GM12872 (cell line): ENCODE results near the gene PCDH9.

Source experiments
- TF ChIP-seq, protein P1 (sequence below): IDR thresholded peaks from 3 replicates; pipeline ENCODE4 v1.5.1; 2011; ENCODE audit warnings: low read depth, mild to moderate bottlenecking, low read length, moderate library complexity; ENCODE audit not compliant: insufficient read depth

The PCDH9 gene

DNA sequence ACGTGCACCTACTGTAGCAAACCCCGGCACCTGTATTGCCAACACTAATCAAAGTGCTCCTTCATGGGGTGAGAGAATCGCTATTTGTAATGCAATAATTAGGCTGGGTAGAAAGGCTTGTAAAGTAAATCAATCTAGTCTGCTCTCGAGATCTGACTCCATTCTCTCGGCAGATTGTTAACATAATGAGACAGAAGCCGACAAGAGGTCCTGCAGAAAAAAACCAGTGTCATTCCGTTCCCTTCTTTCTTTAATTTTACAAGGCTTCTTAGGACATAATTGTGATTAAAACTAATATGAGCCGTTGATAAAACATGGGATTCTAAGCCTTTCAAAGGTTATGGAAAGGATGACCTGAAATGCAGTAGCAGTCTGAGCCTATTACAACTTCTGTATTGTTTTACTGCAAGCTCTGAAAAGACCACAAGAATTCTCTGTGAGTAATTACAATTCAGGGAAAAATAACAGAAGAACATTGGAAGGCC, 530.0 kb downstream of the PCDH9 start:
- TF ChIP-seq, protein P1, sequence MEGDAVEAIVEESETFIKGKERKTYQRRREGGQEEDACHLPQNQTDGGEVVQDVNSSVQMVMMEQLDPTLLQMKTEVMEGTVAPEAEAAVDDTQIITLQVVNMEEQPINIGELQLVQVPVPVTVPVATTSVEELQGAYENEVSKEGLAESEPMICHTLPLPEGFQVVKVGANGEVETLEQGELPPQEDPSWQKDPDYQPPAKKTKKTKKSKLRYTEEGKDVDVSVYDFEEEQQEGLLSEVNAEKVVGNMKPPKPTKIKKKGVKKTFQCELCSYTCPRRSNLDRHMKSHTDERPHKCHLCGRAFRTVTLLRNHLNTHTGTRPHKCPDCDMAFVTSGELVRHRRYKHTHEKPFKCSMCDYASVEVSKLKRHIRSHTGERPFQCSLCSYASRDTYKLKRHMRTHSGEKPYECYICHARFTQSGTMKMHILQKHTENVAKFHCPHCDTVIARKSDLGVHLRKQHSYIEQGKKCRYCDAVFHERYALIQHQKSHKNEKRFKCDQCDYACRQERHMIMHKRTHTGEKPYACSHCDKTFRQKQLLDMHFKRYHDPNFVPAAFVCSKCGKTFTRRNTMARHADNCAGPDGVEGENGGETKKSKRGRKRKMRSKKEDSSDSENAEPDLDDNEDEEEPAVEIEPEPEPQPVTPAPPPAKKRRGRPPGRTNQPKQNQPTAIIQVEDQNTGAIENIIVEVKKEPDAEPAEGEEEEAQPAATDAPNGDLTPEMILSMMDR, result no peak

DNA sequence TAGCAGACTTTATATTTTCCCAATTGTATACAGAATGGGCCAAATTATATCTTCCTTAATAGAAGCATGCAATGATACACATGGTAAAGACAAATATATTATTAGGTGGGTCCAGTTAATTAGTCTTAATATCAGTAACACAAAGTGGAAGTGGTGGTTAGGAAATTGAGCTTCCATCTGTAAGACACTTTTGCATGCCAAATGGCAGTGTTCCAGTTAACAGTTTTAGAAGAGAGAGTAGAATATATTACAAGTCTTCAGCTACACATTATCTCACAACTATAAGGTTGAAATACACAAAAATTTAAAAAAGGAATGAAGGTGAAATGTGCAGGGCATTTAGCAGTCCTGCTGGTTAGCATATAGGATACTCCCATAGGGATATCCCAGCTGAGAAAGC, 536.5 kb downstream of the PCDH9 start:
- TF ChIP-seq, protein P1, result no peak

DNA sequence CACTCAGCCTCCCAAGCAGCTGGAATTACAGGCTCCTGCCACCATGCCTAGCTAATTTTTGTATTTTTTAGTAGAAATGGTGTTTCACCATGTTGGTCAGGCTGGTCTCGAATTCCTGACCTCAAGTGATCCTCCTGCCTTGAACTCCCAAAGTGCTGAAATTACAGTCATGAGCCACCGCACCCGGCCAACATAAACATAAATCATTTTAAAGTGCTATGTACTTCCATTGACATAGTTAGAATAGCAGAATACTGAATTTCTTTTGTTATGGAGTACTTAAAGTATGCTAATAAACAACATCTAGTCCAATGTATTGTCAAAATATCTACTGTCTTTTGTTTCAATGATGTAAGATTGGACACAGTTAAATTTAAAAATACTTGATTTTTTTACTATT, 539.0 kb downstream of the PCDH9 start:
- TF ChIP-seq, protein P1, result no peak

DNA sequence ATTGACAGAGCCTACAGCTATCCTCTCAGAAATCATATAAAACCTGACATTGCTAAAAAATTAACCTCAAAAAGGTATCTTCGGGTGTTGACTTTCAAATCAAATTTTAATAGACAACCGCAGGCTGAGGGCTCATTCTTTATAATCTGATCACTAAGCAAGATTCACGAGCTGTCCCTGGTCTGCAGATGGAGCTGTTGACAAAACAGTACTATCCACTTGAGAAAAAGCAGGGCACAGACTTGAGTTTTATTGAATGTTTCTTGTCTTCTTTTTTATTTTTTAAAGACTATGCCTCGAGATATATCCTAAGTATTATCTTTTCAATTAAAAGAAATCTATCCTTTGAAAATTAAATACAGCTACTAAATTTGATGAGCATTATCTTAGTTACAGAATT, 540.5 kb downstream of the PCDH9 start:
- TF ChIP-seq, protein P1, result peak; percentile 17; the same call in 1 of the 3 replicates

DNA sequence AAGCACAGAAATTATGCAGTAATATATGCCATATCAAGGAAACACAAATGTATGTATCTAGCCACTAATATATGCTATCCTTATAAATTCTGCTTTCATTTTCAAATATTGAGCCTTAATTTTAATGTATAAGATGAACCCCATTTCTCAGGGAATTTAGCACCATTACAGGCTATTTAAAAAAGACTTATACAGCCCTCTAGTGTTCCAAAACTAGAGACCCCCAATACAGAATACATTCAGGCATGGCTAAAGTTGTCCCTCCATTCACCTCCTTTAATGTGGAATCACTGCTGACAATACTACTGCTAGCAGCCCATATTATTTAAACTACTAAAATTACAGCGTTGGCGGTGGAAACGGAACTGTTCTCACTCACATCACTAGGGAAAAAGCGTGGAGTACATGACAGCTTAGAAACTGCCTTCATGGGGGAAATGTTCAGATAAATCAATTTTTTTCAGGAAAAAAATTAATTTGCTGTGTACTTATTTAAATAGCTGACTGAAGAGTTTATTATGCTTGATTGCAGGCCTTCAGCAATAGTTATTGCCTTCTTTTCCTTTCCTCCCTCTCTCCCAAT, 541.0 kb downstream of the PCDH9 start:
- TF ChIP-seq, protein P1, result 0 out of 3 replicates have a peak, but pooled peaks have one; percentile 2

DNA sequence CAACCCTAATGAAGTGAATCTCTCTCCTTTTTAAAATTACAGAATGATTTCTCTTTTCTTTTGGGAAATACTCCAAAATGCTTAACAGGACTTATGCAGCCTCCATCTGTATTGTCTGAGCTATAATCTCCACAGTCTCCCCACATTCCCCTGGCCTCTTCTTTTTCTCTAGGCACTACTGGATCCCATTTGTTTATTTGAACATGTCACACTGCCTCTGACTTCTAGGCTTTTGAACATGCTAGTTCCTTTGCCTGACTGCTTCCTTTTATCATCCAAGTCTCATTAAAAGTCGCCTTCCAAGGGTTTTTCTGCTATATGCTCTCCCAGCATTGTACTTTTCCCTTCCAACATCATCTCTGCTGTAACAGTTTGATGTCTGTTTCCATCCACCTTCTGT, 548.7 kb downstream of the PCDH9 start:
- TF ChIP-seq, protein P1, result no peak

DNA sequence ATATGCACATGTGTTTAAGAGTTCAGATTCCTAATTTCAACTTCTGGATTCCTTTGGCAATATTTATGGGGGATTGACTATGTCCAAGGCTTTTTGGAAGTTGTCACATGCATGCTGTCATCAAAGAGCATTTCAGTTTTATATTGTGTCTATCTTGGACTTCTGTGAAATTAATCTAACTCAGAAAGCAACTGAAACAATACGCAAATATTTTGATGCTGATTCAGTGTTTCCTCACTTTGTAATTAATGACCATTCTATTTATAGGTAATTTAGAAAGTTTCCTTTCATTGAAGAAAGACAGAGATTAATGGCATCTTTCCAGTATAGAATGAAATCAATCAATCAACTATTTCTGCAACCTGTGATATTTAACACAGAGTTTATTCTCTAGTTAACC, 550.1 kb downstream of the PCDH9 start:
- TF ChIP-seq, protein P1, result no peak
